GM06990 (cell line): ENCODE data around the gene PDZD2.

ENCODE experiments used
- DNase-seq: peaks from one replicate; pipeline ENCODE4 v3.0.0-alpha.2; 2011; ENCODE audit not compliant: insufficient read length; ENCODE audit errors: extremely low read depth
- H3K27me3 ChIP-seq: replicated peaks from 2 replicates; pipeline ENCODE4 v1.6.0; 2011; ENCODE audit warnings: low read length; ENCODE audit not compliant: control insufficient read depth, insufficient read depth
- H3K36me3 ChIP-seq: 2 replicates; pipeline ENCODE4 v1.5.1; 2011; ENCODE audit warnings: low read length; ENCODE audit not compliant: control insufficient read depth, insufficient read depth
- H3K4me3 ChIP-seq: replicated peaks from 2 replicates; pipeline ENCODE4 v1.5.1; 2011; ENCODE audit warnings: low read depth, mild to moderate bottlenecking, control low read depth, low read length
- TF ChIP-seq, protein P1 (sequence below): IDR thresholded peaks from 2 replicates; pipeline ENCODE4 v1.5.1; 2011; ENCODE audit warnings: low read length, control low read depth, mild to moderate bottlenecking, inconsistent platforms; ENCODE audit not compliant: insufficient read depth, poor library complexity, severe bottlenecking

Gene PDZD2

DNA sequence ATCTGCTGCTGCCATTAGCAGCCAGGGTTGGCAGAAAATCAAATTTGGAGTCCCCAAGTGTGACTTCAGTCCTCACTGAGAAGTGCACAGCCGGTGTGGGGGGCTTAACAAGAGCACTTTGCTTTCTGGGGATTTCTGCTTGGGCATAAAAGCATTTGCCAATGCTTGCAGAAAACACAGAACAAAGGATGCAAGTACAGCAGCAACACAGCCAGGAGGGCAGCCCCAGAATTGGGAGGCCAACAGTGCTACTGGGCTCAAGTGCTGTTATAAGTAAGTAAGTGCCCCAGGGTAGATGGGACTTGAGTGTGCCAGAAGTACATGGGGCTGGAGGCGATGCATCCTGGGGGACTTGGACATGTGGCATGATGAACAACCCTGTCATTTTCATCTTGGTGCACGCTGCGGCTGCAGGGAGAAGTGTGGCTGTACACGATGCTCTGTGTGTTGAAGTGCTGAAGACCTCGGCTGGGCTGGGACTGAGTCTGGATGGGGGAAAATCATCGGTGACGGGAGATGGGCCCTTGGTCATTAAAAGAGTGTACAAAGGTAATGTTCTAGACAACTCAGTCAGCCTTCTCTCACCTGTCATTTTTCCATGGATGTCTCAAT lies 461.9 kb downstream of the PDZD2 start:
- Histone ChIP-seq H3K4me3 (no peak overlapping the region), H3K27me3 (no peaks in the 10 kb centered on the region), H3K36me3 (peaks cover 16% of the 10 kb centered on the region)
- DNase-seq = no peak
- TF ChIP-seq, protein P1, sequence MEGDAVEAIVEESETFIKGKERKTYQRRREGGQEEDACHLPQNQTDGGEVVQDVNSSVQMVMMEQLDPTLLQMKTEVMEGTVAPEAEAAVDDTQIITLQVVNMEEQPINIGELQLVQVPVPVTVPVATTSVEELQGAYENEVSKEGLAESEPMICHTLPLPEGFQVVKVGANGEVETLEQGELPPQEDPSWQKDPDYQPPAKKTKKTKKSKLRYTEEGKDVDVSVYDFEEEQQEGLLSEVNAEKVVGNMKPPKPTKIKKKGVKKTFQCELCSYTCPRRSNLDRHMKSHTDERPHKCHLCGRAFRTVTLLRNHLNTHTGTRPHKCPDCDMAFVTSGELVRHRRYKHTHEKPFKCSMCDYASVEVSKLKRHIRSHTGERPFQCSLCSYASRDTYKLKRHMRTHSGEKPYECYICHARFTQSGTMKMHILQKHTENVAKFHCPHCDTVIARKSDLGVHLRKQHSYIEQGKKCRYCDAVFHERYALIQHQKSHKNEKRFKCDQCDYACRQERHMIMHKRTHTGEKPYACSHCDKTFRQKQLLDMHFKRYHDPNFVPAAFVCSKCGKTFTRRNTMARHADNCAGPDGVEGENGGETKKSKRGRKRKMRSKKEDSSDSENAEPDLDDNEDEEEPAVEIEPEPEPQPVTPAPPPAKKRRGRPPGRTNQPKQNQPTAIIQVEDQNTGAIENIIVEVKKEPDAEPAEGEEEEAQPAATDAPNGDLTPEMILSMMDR = no peak

DNA sequence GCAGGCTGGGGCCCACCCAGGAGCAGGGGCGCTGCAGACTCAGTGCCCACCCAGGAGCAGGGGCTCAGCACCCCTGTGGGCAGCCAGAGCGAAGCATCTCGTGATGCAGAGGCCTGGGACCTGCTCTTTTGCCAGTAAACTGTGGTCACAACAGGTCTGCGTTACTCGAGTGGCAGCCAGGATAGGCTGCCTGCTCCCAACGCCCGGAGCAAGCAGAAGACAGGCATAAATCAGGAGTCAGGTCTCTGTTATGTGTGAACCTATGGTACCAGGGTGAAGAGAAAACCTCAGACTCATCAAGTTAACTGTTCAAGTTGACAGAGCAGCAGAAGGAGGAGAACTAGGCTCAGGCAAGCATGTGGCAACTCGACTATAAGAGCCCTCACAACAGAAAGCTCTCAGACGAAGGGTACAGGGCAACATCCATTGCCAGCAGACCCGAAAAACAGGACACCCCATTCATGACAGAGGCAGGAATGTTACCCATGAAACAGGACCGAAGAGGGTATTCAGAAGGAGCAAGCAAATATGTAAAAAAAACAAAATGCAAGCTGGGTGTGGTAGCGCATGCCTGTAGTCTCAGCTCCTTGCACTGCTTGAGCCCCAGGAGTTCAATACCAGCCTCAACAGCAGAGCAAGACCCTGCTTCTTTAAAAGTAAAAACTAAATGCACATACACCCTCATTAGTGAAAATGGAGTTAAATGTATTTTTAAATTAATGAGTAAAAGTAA lies 463.5 kb downstream of the PDZD2 start:
- TF ChIP-seq, protein P1 = no peak
- H3K36me3 ChIP-seq = peaks cover 24% of the 10 kb centered on the region
- no peaks in the 10 kb centered on the region for H3K27me3 ChIP-seq
- no peak overlapping the region for H3K4me3 ChIP-seq
- no peak for DNase-seq

DNA sequence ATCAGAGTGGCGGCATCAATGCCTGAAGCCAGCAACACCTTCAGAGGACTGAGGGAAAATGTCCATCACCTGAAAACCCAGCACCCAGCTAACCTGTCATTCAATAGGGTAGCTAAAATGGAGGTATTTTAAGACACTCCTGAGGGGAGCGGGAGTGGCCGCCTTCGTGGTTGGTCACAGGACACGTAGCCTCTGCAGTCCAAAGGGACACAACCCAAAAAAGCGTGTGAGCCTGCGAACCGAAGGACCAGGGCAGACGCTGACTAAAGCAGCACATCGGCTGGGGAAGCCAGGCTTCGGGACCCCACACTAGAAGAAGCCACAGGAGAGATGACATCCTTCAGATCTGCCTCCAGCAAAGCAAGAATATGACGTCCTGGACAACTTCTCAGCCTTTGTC lies 464.6 kb downstream of the PDZD2 start:
- DNase-seq = no peak
- TF ChIP-seq, protein P1 = no peak
- H3K4me3 ChIP-seq = no peak overlapping the region
- no peaks in the 10 kb centered on the region for H3K27me3 ChIP-seq
- peaks cover 22% of the 10 kb centered on the region for H3K36me3 ChIP-seq

DNA sequence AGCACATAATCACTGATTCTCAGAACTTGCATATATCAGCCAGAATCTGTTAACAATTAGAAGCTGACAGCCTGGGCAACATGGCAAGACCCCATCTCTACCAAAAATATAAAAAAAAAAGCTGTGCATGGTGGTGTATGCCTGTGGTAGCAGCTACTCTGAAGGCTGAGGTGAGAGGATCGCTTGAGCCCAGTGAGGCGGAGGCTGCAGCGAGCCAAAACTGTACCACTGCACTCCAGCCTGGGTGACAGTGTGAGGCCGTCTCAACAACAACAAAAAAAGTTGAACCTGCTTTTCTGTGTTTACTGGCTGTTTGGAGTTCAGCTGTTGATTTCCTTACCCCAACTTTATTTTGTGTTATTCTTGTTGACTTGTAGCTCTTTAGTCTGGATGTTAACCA lies 468.4 kb downstream of the PDZD2 start:
- TF ChIP-seq, protein P1 = no peak
- H3K4me3 ChIP-seq = no peak overlapping the region
- H3K27me3 ChIP-seq = no peaks in the 10 kb centered on the region
- H3K36me3 ChIP-seq = peaks cover 15% of the 10 kb centered on the region
- no peak for DNase-seq

DNA sequence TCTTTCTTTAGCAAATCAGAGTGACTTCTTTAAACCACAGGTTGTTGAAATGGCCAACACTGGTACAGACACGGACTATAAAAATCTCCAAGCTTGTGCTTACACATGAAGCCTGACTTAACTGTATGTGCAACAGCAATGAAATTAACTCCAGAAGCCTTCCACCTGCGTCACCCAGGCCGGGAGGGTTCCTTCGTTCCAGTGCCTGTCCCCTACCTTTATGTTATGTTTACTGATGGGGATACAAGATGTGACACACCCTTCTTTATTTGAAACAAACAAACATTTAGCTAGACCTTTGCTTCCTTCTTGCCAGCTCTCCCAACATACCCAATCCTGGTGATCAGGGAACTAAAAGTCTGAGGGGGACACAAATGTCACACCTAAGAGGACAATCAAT lies 469.2 kb downstream of the PDZD2 start:
- Histone ChIP-seq H3K27me3 (no peaks in the 10 kb centered on the region), H3K36me3 (peaks cover 14% of the 10 kb centered on the region), H3K4me3 (no peak overlapping the region)
- no peak for DNase-seq
- TF ChIP-seq, protein P1 = no peak
